HL-60/S4 treated with retinoic acid at 250 ng/mL for 4 days and 3 days (cell line): Measurements from ENCODE around the gene FOSL2.

Experiments
- in situ Hi-C: fragments of 300-500 bp; cut with MboI; formaldehyde crosslinking; loops from 2 replicates; pipeline ENCODE4 v1.7.0; 2022; ENCODE audit warnings: low sequenced_read_pairs

FOSL2 gene

GRCh38 chr2:28429636-28430376 lies 37.1 kb downstream of the FOSL2 start:
- in situ Hi-C loops, result no loop called here

GRCh38 chr2:28430377-28430765 lies 37.7 kb downstream of the FOSL2 start:
- in situ Hi-C loops, result no loop called here

- in situ Hi-C loops, result no loop called here
These were observed 38.2 kb downstream of the FOSL2 start for GRCh38 chr2:28430788-28431418.

GRCh38 chr2:28431741-28432140 lies 39.1 kb downstream of the FOSL2 start:
- in situ Hi-C loops, result no loop called here

- in situ Hi-C loops, result no loop called here
These were observed 39.7 kb downstream of the FOSL2 start for GRCh38 chr2:28432362-28432761.

GRCh38 chr2:28433215-28433614 lies 40.6 kb downstream of the FOSL2 start:
- in situ Hi-C loops, result no loop called here

- in situ Hi-C loops, result no loop called here
These were observed 41.4 kb downstream of the FOSL2 start for GRCh38 chr2:28433935-28434599.

GRCh38 chr2:28434600-28434989 lies 41.9 kb downstream of the FOSL2 start:
- in situ Hi-C loops, result no loop called here

GRCh38 chr2:28435241-28435640 lies 42.6 kb downstream of the FOSL2 start:
- in situ Hi-C loops, result no loop called here

- in situ Hi-C loops, result no loop called here
These were observed 43.2 kb downstream of the FOSL2 start for GRCh38 chr2:28435814-28436351.

- in situ Hi-C loops, result no loop called here
These were observed 43.9 kb downstream of the FOSL2 start for GRCh38 chr2:28436525-28437051.

GRCh38 chr2:28437149-28437835 lies 44.6 kb downstream of the FOSL2 start:
- in situ Hi-C loops, result no loop called here

- in situ Hi-C loops, result no loop called here
These were observed 45.3 kb downstream of the FOSL2 start for GRCh38 chr2:28437918-28438317.

- in situ Hi-C loops, result no loop called here
These were observed 45.9 kb downstream of the FOSL2 start for GRCh38 chr2:28438532-28439063.

- in situ Hi-C loops, result no loop called here
These were observed 46.5 kb downstream of the FOSL2 start for GRCh38 chr2:28439127-28439526.

- in situ Hi-C loops, result no loop called here
These were observed 47.1 kb downstream of the FOSL2 start for GRCh38 chr2:28439763-28440162.

- in situ Hi-C loops, result no loop called here
These were observed 49.7 kb downstream of the FOSL2 start for GRCh38 chr2:28442328-28442727.

GRCh38 chr2:28444956-28445355 lies 52.3 kb downstream of the FOSL2 start:
- in situ Hi-C loops, result no loop called here

- in situ Hi-C loops, result no loop called here
These were observed 53.0 kb downstream of the FOSL2 start for GRCh38 chr2:28445448-28446258.

GRCh38 chr2:28446531-28446930 lies 53.9 kb downstream of the FOSL2 start:
- in situ Hi-C loops, result no loop called here
